T follicular helper cell (primary cell): ENCODE measurements around the gene GPR61.

Experiments used
- DNase-seq: peaks from one replicate; pipeline ENCODE4 v3.0.0-alpha.2; 2020; ENCODE audit warnings: low read depth

The GPR61 gene

GRCh38 chr1:109509176-109510134, 30.2 kb upstream of the GPR61 start, which contains the start of gene AMIGO1:
Gene AMIGO1, minus strand, starts transcription at chr1:109509727. Its CDS starts 815 bp downstream, at chr1:109508912.
- peak; percentile 48 for DNase-seq

GRCh38 chr1:109513110-109513710, 26.5 kb upstream of the GPR61 start:
- no peak for DNase-seq

DNA sequence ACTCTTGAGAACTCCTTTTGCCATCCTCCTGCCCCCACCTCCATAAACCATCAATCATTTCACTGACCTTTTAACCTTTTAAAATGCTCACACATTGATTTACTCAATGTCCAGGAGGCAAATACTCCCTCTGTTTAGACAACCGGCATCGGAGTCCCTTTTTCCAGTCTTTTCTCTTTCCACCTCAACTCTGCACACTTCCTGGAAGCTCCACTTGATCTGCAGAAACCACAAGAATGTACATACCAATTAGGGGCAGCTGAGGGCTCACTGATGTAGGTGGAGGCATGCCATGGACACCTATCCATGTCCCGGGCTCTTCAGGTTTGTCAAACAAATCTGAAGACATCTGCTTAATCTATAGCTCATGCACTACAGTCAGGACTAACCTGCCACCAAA, 24.8 kb upstream of the GPR61 start:
- DNase-seq: no peak

DNA sequence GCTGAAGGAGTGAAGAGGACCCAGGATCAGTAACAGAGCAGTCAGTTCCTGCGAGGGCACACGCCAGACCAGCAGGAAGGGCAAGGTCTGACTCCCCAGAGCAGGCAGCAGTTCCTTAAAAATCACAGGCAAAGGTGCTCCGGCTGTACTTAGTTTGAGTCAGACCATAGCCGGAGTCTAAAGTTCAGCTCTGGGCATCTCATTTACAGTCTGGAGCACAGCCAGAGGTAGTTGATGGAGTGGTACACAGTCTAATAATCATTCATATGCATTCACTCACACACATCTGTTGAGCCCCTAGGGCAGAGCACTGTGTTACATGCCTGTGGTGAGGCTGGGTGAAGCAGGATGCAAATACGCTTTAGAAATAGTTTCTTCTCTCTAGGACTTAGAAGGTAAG, 22.8 kb upstream of the GPR61 start:
- DNase-seq: no peak

- no peak for DNase-seq
These were observed 22.3 kb upstream of the GPR61 start for GRCh38 chr1:109517337-109517736.

GRCh38 chr1:109521002-109521951, 18.4 kb upstream of the GPR61 start:
- no peak for DNase-seq

- DNase-seq: no peak
These were observed 17.6 kb upstream of the GPR61 start for GRCh38 chr1:109522026-109522425.

DNA sequence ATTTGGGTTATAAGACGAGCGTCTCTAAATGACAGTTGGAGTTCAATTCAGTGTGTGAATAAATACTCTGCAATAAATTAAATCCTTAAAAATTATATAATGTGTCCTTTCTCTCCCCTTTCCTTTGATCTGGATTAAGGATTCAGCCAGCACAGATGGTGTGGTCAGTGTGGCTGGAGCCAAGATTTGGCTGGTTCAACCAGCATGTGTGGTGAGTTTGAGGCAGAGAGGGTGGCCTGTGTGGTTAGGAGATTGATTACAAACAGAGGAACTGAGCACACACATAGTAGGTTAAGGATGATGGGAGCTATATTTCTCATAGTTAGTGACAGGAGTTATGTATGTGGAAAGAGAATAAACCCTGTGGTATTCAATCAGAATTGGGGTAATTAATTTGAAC, 16.0 kb upstream of the GPR61 start:
- DNase-seq: no peak

DNA sequence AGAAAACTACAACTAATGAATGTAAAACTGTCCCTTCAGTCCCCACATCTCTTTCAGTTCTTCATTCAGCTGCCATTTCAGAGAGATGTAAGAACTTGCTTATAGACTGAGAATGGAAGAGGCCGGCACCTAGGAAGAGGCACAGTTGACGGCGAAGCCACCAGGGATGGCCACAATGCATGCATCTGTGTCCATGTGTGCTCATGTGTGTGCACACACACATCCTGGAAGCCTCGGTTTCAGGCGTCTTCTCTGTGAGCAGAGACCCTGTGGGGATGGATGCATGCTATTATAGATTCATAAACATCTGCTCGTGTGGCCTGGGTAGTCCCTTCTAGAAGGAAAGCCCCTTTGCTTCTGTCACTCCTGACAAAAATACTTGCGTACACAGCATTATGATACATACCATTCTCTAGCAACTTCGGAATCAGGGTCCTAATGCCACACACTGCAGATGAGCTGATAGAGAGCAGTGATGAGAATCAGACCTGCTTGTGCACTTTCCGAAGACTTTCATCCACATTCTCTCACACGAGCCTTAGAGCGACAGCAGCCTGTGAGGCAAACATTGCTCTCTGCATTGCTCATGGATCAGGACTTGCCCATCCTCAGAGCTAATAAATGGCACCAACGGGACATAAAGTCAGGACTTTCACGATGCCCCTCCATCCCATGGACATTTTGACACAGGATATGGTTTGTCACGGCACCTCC, 12.4 kb upstream of the GPR61 start:
- no peak for DNase-seq

DNA sequence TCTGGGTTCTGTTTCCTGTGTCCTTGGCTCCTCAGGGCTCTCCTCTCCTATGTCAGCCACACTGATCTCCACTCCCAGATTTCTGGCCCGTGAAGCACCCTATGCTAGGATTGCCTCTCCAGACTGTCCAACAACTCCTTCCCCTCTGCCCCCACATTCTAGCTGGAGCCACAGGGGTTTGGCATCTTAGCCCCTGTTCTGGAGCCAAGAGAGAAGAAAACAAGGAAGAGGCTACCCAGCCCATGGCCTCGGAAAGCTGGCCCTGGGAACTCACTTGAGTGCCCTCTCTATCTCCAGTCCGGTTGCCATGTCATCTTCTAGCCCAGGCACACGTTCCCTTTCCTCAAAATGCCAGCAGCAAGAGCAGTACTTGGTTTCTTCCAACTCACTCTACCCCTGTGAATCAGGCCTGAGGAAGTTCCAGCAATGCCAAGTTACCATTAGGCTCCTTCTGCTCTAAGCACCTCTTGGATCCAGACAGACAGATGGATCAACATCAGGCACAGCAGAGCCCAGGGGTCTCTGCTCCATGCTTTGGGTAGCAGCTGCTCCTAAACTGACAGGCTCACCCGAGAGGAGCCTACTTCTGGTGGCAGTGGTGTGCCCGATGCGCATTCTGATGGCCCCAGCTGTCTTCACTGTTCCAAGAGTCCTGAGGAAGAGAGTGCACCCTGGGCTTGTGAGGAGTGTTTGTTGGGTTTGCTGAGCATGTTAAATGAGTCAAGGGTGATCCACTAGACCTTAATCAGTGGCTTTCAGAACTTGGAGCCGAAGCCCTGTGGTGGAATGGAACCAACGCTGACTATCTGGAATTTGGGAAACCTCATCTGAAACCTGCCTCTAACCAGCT, 11.6 kb upstream of the GPR61 start:
- DNase-seq: no peak

GRCh38 chr1:109528712-109529111, 11.0 kb upstream of the GPR61 start:
- no peak for DNase-seq

DNA sequence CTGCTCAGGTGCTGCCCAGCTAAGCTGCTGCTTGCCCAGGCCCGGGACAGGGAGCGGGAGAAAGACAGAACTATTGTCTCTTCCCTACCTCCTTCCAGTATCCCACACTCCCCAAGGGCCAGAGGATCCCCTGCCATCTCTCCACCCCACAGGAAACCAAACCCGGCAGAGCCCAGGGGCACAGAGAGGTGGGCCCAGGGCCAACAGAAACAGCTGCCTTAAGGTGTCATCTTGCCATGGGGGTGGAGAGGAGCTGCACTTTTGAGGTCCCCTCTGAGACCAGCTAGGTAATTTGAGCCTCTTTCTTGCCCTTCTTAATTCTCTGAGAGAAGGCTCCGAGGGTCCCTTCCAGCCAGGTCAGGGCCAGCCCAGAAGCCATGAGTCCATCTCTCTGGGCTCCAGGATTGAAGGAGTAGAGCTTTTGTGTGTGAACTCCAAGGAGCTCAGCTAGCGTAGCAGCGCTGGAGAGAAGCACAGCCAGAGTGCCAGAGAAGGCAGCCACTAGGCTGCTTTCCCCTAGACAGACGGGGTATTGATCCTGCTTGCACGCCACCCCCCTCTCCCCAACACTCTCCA, 9.7 kb upstream of the GPR61 start:
- no peak for DNase-seq

GRCh38 chr1:109530457-109531087, 9.1 kb upstream of the GPR61 start:
- no peak for DNase-seq

GRCh38 chr1:109531380-109531779, 8.3 kb upstream of the GPR61 start:
- no peak for DNase-seq

DNA sequence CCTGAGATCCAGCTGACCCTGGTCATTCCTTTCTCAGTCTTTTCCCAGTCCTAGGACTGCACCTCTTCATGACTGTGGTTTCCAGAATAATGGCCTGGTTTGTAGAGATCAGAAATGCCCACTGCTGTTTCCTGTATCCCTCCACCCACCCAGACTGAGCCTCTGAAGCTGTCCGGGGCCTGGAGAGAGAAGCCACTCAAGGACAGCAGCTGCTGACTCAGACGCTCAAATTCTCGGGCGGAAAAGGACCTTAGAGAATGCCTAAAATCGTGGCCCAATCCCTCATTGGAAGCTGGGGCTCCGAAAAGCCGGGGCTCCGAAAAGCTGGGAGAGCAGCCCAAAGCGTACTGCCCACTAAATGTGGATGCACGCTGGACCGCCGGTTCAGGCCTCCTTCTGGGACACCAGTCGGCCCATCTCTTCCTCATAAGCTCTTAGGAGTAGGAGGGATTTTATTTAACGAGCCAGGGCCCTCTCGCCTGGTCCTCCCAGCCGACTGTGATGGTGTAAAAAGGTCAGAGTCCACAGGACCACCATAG, 7.8 kb upstream of the GPR61 start:
- no peak for DNase-seq

- peak; percentile 84 for DNase-seq
These were observed 7.1 kb upstream of the GPR61 start for GRCh38 chr1:109532365-109533136.

GRCh38 chr1:109534307-109534858, 5.3 kb upstream of the GPR61 start:
- no peak for DNase-seq

GRCh38 chr1:109535481-109535880, 4.2 kb upstream of the GPR61 start:
- no peak for DNase-seq
